ENCODE measurements around the gene OR6S1. TPM values are rescaled to one million over a fixed set of nuclear protein-coding genes. Genes with fewer than 3 reads are reported as not detected.
"Not testable (repeated sequence)": the region's sequence is repeated elsewhere in the genome, so short reads cannot be mapped to it uniquely, and the experiment has no call there.

Gene OR6S1
- polyA plus RNA-seq, 2 donors, result not detected

DNA sequence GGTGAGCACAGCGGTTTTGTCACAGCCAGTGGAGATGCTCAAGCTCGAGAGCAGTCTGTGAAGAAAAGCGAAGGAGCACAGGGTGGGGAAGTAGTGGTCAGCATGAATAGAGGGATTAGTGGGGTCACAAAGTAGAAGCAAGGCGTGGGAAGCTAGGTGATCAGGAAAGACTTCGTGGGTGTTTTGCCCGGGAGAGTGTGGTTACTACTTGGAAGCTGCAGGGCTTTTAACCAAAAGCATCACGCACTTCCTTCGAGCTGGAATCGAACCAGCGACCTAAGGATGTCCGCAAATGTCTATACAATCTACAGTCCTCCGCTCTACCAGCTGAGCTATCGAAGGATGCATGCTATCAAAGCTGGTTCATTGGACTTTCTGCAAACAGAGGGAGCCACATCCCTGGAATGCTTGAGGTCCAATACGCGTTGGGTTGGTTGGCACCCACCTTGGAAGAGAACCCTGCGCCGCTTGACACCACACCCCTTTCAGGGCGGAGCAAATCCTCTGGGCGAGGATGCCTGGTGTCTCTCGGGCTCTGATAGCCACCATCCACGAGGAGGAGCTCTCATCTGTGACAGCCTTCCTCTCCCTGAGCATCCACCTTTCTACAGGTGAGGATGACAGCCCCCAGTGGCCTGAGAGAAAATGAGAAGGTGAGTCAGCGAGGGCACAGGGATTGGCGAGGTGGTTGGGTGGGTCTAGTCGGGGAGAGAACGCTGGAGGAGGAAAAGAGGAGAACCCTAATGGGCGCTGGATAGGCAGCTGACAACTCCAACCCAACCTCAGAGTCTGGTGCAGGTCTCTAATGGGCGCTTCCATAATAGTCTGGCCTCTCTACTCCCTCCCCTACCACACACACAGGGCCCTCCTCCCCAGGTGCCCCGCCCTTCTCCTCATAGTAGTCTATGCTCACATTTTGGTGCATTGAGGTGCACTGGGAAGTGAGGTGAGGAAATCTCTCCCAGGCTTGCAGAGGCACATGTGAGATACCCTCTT lies 16.0 kb upstream of the OR6S1 start:
- peaks cover 5 to 10% of the 10 kb centered on the region in 2 donors for H3K27me3 ChIP-seq (ENCODE audit: control insufficient read depth in 1 of 2, insufficient read depth in 2 of 2, low read length in 2 of 2)
- no peak overlapping the region for H3K27ac ChIP-seq (ENCODE audit: low read depth in 2 of 2, low read length in 1 of 2)
- no peaks in the 10 kb centered on the region for H3K9me3 ChIP-seq (ENCODE audit: control insufficient read depth in 2 of 2, insufficient read depth in 1 of 2, low read depth in 1 of 2, low read length in 1 of 2)
- 26 to 30% methylated on average over 28 of the region's 28 CpGs for WGBS, 2 donors
- H3K36me3 ChIP-seq (ENCODE audit: control insufficient read depth in 2 of 2, insufficient read depth in 2 of 2, low read length in 1 of 2), result no peaks in the 10 kb centered on the region
- H3K4me3 ChIP-seq (ENCODE audit: low read depth in 1 of 2, low read length in 2 of 2), result no peak overlapping the region
- no peaks in the 10 kb centered on the region for H3K4me1 ChIP-seq (ENCODE audit: control insufficient read depth in 2 of 2, insufficient read depth in 2 of 2, low read length in 1 of 2)

DNA sequence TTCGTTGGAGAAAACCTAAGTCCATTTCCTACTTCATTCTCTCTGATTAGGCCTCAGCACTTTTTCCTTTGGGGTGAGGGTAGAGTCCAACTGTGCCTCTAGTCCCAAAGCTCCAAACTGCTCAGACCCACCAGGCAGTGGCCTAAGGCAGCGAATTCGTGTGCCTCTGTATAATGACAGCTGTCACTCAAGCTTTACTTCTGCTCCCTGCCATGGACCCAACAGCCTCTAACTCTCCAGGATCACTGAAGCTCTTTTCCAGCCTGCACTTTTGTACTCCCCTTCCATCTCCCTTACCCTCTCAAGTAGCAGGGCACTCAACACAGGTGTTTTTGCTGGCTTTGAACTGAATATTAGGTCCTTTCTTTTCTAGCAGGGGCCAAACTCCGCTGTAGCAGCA lies 14.8 kb upstream of the OR6S1 start:
- 74 to 78% methylated on average over 4 of the region's 4 CpGs for WGBS, 2 donors
- Histone ChIP-seq H3K4me1 (ENCODE audit: control insufficient read depth in 2 of 2, insufficient read depth in 2 of 2, low read length in 1 of 2) (no peaks in the 10 kb centered on the region), H3K27me3 (ENCODE audit: control insufficient read depth in 1 of 2, insufficient read depth in 2 of 2, low read length in 2 of 2) (peaks cover 5 to 10% of the 10 kb centered on the region in 2 donors), H3K9me3 (ENCODE audit: control insufficient read depth in 2 of 2, insufficient read depth in 1 of 2, low read depth in 1 of 2, low read length in 1 of 2) (no peaks in the 10 kb centered on the region), H3K27ac (ENCODE audit: low read depth in 2 of 2, low read length in 1 of 2) (no peak overlapping the region), H3K4me3 (ENCODE audit: low read depth in 1 of 2, low read length in 2 of 2) (no peak overlapping the region), H3K36me3 (ENCODE audit: control insufficient read depth in 2 of 2, insufficient read depth in 2 of 2, low read length in 1 of 2) (no peaks in the 10 kb centered on the region)

DNA sequence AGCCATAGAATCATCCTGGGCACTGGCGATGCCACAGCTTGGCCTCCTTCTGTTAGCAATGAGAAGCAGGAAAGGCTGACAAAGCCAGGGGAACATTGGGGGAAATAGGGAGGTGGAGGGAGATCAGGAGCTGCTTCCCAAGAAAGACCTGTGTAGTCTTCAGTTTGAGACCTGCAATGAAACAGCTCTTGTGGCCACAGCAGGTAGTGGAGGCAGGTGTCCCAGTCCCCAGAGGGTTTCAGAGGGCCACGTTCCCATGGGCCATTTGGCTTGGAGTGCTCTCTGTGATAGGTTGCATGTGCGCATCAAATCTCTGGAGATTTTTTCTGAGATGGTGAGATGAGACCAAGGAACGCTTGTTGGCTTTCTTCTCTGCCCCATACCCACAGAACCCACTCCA lies 14.4 kb upstream of the OR6S1 start:
- Histone ChIP-seq H3K36me3 (ENCODE audit: control insufficient read depth in 2 of 2, insufficient read depth in 2 of 2, low read length in 1 of 2) (no peaks in the 10 kb centered on the region), H3K27me3 (ENCODE audit: control insufficient read depth in 1 of 2, insufficient read depth in 2 of 2, low read length in 2 of 2) (peaks cover 5 to 10% of the 10 kb centered on the region in 2 donors), H3K4me3 (ENCODE audit: low read depth in 1 of 2, low read length in 2 of 2) (no peak overlapping the region), H3K4me1 (ENCODE audit: control insufficient read depth in 2 of 2, insufficient read depth in 2 of 2, low read length in 1 of 2) (no peaks in the 10 kb centered on the region), H3K27ac (ENCODE audit: low read depth in 2 of 2, low read length in 1 of 2) (no peak overlapping the region), H3K9me3 (ENCODE audit: control insufficient read depth in 2 of 2, insufficient read depth in 1 of 2, low read depth in 1 of 2, low read length in 1 of 2) (no peaks in the 10 kb centered on the region)
- WGBS, 2 donors, result 81 to 88% methylated on average over 4 of the region's 4 CpGs

DNA sequence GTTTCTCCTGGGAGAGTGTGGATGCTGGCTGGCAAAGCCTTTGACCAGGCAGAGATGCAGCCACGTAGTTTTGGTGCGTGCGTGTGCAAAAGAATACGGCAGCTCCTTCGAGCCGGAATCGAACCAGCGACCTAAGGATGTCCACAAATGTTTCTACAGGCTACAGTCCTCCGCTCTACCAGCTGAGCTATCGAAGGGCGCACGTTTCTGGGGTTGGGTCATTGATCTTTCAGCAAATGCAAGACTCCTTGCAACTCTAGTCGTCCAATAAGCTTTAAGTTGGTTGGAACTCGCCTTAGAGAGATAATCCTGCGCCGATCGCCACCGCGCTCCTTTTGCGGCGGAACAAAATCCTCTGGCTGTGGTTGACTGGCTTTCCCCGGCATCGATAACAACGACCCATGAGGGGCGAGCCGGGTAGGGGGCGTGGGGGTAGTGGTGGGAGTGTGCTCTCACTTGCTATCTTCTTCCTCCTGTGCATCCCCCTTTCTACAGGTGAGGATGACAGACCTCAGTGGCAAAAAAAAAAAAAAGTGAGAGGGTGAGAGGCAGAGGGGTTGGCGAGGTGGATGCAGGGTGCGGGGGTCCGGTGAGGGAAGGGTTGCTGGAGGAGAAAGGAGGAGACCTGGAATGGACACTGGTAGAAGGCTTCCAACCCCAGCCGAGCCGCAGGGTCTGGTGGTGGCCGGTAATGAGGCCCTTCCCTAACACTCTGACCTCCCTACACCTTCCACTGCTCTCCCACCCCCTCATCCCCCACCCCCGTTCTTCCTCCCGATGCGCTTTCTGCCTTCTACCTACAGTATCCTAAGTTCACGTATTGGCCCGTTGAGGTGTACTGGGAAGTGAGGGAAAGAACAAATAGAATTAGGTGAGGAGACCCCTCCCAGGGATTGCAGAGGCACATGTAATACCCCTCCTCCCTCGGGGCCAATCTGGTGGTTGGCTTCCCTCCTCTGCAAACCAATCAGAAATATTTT lies 11.8 kb upstream of the OR6S1 start:
- 6 to 11% methylated on average over 35 to 38 of the region's 39 CpGs for WGBS, 2 donors
- H3K27me3 ChIP-seq (ENCODE audit: control insufficient read depth in 1 of 2, insufficient read depth in 2 of 2, low read length in 2 of 2), result peaks cover 5 to 10% of the 10 kb centered on the region in 2 donors
- no peaks in the 10 kb centered on the region for H3K4me1 ChIP-seq (ENCODE audit: control insufficient read depth in 2 of 2, insufficient read depth in 2 of 2, low read length in 1 of 2)
- H3K9me3 ChIP-seq (ENCODE audit: control insufficient read depth in 2 of 2, insufficient read depth in 1 of 2, low read depth in 1 of 2, low read length in 1 of 2), result no peaks in the 10 kb centered on the region
- H3K27ac ChIP-seq (ENCODE audit: low read depth in 2 of 2, low read length in 1 of 2), result no peak overlapping the region
- no peaks in the 10 kb centered on the region for H3K36me3 ChIP-seq (ENCODE audit: control insufficient read depth in 2 of 2, insufficient read depth in 2 of 2, low read length in 1 of 2)
- H3K4me3 ChIP-seq (ENCODE audit: low read depth in 1 of 2, low read length in 2 of 2), result no peak overlapping the region

DNA sequence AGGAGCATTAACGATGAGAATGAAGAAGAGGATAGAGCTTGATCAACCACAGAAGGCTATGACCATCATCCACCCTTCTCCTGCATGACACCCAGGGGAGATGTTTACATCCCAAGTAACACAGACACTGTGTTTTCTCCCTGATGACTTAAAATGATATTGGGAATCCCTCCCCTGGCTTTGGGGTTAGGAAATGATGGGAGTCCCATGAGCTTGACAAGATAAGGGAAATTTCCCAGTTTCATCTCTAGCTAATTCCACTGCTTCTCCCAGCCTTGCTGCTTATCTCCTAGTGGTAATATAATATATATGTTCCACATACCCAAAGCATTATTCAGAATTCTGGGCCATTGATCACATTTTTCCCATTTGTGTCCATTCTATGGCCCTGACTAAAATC lies 4.0 kb upstream of the OR6S1 start:
- no peaks in the 10 kb centered on the region for H3K9me3 ChIP-seq (ENCODE audit: control insufficient read depth in 2 of 2, insufficient read depth in 1 of 2, low read depth in 1 of 2, low read length in 1 of 2)
- H3K36me3 ChIP-seq (ENCODE audit: control insufficient read depth in 2 of 2, insufficient read depth in 2 of 2, low read length in 1 of 2), result no peaks in the 10 kb centered on the region
- H3K4me1 ChIP-seq (ENCODE audit: control insufficient read depth in 2 of 2, insufficient read depth in 2 of 2, low read length in 1 of 2), result no peaks in the 10 kb centered on the region
- H3K27me3 ChIP-seq (ENCODE audit: control insufficient read depth in 1 of 2, insufficient read depth in 2 of 2, low read length in 2 of 2), result no peaks in the 10 kb centered on the region
- WGBS, 2 donors, result 89 to 92% methylated on average over 1 of the region's 1 CpG
- no peak overlapping the region for H3K4me3 ChIP-seq (ENCODE audit: low read depth in 1 of 2, low read length in 2 of 2)
- no peak overlapping the region for H3K27ac ChIP-seq (ENCODE audit: low read depth in 2 of 2, low read length in 1 of 2)

GRCh38 chr14:20644520-20644919 lies 3.0 kb upstream of the OR6S1 start:
- Histone ChIP-seq H3K36me3 (ENCODE audit: control insufficient read depth in 2 of 2, insufficient read depth in 2 of 2, low read length in 1 of 2) (no peaks in the 10 kb centered on the region), H3K27ac (ENCODE audit: low read depth in 2 of 2, low read length in 1 of 2) (no peak overlapping the region), H3K9me3 (ENCODE audit: control insufficient read depth in 2 of 2, insufficient read depth in 1 of 2, low read depth in 1 of 2, low read length in 1 of 2) (no peaks in the 10 kb centered on the region), H3K27me3 (ENCODE audit: control insufficient read depth in 1 of 2, insufficient read depth in 2 of 2, low read length in 2 of 2) (no peaks in the 10 kb centered on the region), H3K4me1 (ENCODE audit: control insufficient read depth in 2 of 2, insufficient read depth in 2 of 2, low read length in 1 of 2) (no peaks in the 10 kb centered on the region), H3K4me3 (ENCODE audit: low read depth in 1 of 2, low read length in 2 of 2) (no peak overlapping the region)
- WGBS, 2 donors, result 97% methylated on average over 2 of the region's 2 CpGs

GRCh38 chr14:20642755-20643154 lies 1.3 kb upstream of the OR6S1 start:
- not testable (repeated sequence) for H3K9me3 ChIP-seq (ENCODE audit: control insufficient read depth in 2 of 2, insufficient read depth in 1 of 2, low read depth in 1 of 2, low read length in 1 of 2); H3K27me3 ChIP-seq (ENCODE audit: control insufficient read depth in 1 of 2, insufficient read depth in 2 of 2, low read length in 2 of 2); H3K4me1 ChIP-seq (ENCODE audit: control insufficient read depth in 2 of 2, insufficient read depth in 2 of 2, low read length in 1 of 2); H3K36me3 ChIP-seq (ENCODE audit: control insufficient read depth in 2 of 2, insufficient read depth in 2 of 2, low read length in 1 of 2); H3K27ac ChIP-seq (ENCODE audit: low read depth in 2 of 2, low read length in 1 of 2); H3K4me3 ChIP-seq (ENCODE audit: low read depth in 1 of 2, low read length in 2 of 2)
- 22 to 31% methylated on average over 3 of the region's 3 CpGs for WGBS, 2 donors

DNA sequence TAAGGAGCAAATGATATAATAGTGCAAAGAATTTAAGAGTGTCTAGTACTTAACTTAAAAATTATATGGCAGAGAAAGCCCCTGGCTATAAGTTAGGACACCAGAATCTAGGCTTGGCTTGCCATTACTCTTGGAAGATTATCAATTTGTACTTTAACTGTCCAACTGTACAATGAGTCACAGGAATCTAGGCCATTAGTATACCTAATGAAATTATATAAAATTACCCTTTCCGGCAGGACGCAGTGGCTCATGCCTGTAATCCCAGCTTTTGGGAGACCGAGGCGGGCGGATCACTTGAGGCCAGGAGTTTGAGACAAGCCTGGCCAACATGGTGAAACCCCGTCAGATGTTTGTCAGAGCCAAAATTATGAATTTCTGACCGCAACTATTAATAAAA lies 691 bp upstream of the OR6S1 start:
- 89% methylated on average over 7 of the region's 7 CpGs for WGBS, 2 donors

DNA sequence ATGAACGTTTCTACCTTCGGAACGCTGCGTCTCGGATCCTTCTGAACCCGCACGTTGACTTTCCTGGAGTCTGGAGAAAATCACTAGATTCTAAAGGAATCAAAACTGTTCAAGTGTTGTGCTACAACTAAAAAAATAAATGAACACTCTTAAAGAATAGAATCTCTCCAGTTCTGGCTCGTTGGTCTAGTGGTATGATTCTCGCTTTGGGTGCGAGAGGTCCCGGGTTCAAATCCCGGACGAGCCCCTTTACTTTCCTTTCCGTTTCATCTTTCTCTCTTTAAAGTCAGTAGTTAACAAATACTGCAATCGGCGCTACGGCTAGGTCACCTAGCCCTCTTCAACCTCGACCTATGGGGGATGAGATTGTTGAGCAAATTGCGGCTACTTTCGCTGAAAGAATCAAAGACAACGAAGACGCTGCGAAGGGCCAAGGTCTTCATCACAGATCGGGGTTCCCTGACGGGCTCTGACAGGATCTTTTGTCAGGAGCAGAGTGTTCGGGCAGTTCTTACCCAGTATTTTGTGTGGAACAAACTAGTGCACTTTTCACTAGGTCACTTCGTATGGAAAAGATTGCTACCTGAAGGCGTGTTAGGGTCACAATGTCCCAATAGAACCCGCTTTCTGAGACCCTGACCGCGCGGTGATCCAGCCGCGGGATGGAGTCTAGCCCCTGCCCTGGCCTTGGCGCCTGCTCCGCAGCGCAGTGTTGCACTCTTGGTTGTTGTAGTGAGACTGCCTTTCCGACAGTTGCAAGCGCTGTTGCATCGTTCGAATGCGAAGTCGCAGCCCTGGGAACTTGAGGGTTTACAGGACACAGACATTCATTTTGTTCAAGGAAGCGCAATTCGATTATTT lies 8.4 kb downstream of the OR6S1 start:
- H3K4me3 ChIP-seq (ENCODE audit: low read depth in 1 of 2, low read length in 2 of 2), result peak overlapping the region in 1 of 2 donors; percentile 37
- peaks cover 5 to 8% of the 10 kb centered on the region in 2 donors for H3K4me1 ChIP-seq (ENCODE audit: control insufficient read depth in 2 of 2, insufficient read depth in 2 of 2, low read length in 1 of 2)
- 8 to 10% methylated on average over 45 of the region's 45 CpGs for WGBS, 2 donors
- peaks cover 0 to 4% of the 10 kb centered on the region in 2 donors for H3K27me3 ChIP-seq (ENCODE audit: control insufficient read depth in 1 of 2, insufficient read depth in 2 of 2, low read length in 2 of 2)
- H3K36me3 ChIP-seq (ENCODE audit: control insufficient read depth in 2 of 2, insufficient read depth in 2 of 2, low read length in 1 of 2), result no peaks in the 10 kb centered on the region
- H3K27ac ChIP-seq (ENCODE audit: low read depth in 2 of 2, low read length in 1 of 2), result no peak overlapping the region
- H3K9me3 ChIP-seq (ENCODE audit: control insufficient read depth in 2 of 2, insufficient read depth in 1 of 2, low read depth in 1 of 2, low read length in 1 of 2), result peaks cover 0 to 2% of the 10 kb centered on the region in 2 donors

More for the DNA sequence above, 691 bp upstream of the OR6S1 start:
- no peaks in the 10 kb centered on the region for H3K4me1 ChIP-seq (ENCODE audit: control insufficient read depth in 2 of 2, insufficient read depth in 2 of 2, low read length in 1 of 2)
- no peak overlapping the region for H3K27ac ChIP-seq (ENCODE audit: low read depth in 2 of 2, low read length in 1 of 2)
- H3K36me3 ChIP-seq (ENCODE audit: control insufficient read depth in 2 of 2, insufficient read depth in 2 of 2, low read length in 1 of 2), result no peaks in the 10 kb centered on the region
- H3K9me3 ChIP-seq (ENCODE audit: control insufficient read depth in 2 of 2, insufficient read depth in 1 of 2, low read depth in 1 of 2, low read length in 1 of 2), result no peaks in the 10 kb centered on the region
- no peak overlapping the region for H3K4me3 ChIP-seq (ENCODE audit: low read depth in 1 of 2, low read length in 2 of 2)
- H3K27me3 ChIP-seq (ENCODE audit: control insufficient read depth in 1 of 2, insufficient read depth in 2 of 2, low read length in 2 of 2), result no peaks in the 10 kb centered on the region

Data from esophagus (tissue), 2 donors.